Sigmoid colon (tissue), 7 donors: ENCODE data around the gene PYDC1. TPM values are rescaled to one million over a fixed set of nuclear protein-coding genes. Genes with fewer than 3 reads are reported as not detected.

Experiments used
- DNase-seq: peaks from one replicate; pipeline ENCODE4 v3.0.0-alpha.2; 2019
- H3K27ac ChIP-seq, 4 donors: fragments of 200-600 bp; sonication (generic); one replicate each; pipeline ENCODE4 v1.5.1; 2016 to 2019; ENCODE audit warnings: mild to moderate bottlenecking in 1 of 4
- H3K27me3 ChIP-seq, 3 donors: fragments of 200-600 bp; sonication (generic); one replicate each; pipeline ENCODE4 v1.5.1; 2019; ENCODE audit warnings: mild to moderate bottlenecking in 1 of 3
- H3K36me3 ChIP-seq, 4 donors: fragments of 200-600 bp; sonication (generic); one replicate each; pipeline ENCODE4 v1.5.1; 2016 to 2019
- H3K4me1 ChIP-seq, 4 donors: fragments of 200-600 bp; sonication (generic); one replicate each; pipeline ENCODE4 v1.5.1; 2017 to 2019
- H3K4me3 ChIP-seq, 4 donors: fragments of 200-600 bp; sonication (generic); one replicate each; pipeline ENCODE4 v1.5.1; 2017 to 2019; ENCODE audit warnings: mild to moderate bottlenecking in 2 of 4, moderate library complexity in 1 of 4
- H3K9me3 ChIP-seq, 4 donors: fragments of 200-600 bp in 3 of 4; sonication (generic) in 3 of 4; one replicate each; pipeline versions ENCODE4 v1.5.1 to v1.6.1; 2013 to 2019
- EP300 ChIP-seq, 4 donors: sonication (generic); formaldehyde crosslinking; IDR thresholded peaks; one replicate each; pipeline ENCODE4 v1.6.1; 2017; ENCODE audit warnings: antibody characterized with exemption in 4 of 4
- POLR2A ChIP-seq, 2 donors: fragments of 450-650 bp; IDR thresholded peaks; one replicate each; pipeline ENCODE4 v1.6.1; 2016; ENCODE audit warnings: antibody characterized with exemption in 2 of 2, mild to moderate bottlenecking in 2 of 2, moderate library complexity in 2 of 2
- POLR2AphosphoS5 ChIP-seq, 4 donors: sonication (generic); formaldehyde crosslinking; IDR thresholded peaks; one replicate each; pipeline ENCODE4 v1.6.1; 2017; ENCODE audit warnings: antibody characterized with exemption in 4 of 4
- WGBS, 2 donors: extraction: QIAGEN DNeasy Blood & Tissue Kit; methylation state at CpG; one replicate each; pipeline ENCODE4 v1.1.7; 2013; 5-methylcytosine and 5-hydroxymethylcytosine counted together
- intact Hi-C: fragments of 100-400 bp; cut with DNase I; formaldehyde crosslinking; loops from one replicate; pipeline ENCODE4 v1.15.1; 2023
- polyA plus RNA-seq, 3 donors: library from polyadenylated mRNA; stranded (reverse); fragments of 200-250 nt; gene quantifications; one replicate each; pipeline ENCODE4 v1.2.3, GENCODE V29; 2013
- total RNA-seq, 4 donors: library from RNA; depleted of rRNA; stranded (reverse); fragments of >200 nt; gene quantifications; one replicate each; pipeline ENCODE4 v1.1.0, GENCODE V29; 2016
- TF ChIP-seq, protein P1 (sequence below), 4 experiments: fragments of 450-650 bp in 3 of 4; fragments of 200-600 bp in 1 of 4; IDR thresholded peaks; one replicate each; pipeline ENCODE4 v1.5.1; 2016 to 2019; ENCODE audit warnings: antibody characterized with exemption in 4 of 4, mild to moderate bottlenecking in 3 of 4, moderate library complexity in 2 of 4
- donor health status: healthy with polysubstance abuse.
- donor health status: Bipolar disorder and iron deficiency.
- donor health status: healthy.

PYDC1 gene
- total and polyA plus RNA-seq, 7 donors, result 0.16 TPM; not detected in 6

DNA sequence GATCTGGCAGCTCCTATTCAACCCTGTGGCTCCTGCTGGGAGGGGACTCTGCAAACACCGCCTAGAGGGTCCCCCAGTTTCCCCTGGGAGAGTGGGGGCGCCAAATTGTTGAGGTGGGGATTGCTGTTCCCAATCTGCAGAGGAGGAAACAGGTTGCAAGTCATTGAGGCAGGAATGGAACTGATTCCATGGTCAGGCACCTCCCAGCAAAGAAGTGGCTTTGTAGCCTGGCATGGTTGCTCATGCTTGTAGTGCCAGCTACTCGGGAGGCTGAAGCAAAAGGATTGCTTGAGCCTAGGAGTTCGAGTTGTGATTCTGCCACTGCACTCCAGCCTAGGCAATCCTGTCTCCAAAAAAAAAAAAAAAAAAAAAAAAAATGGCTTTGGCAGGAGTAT, 198 bp upstream of the PYDC1 start:
- Histone ChIP-seq H3K36me3 (no peaks in the 10 kb centered on the region), H3K27ac (no peak overlapping the region), H3K4me3 (peak overlapping the region in 1 of 4 donors; percentile 14), H3K27me3 (peaks cover 31 to 72% (median 56%) of the 10 kb centered on the region in 3 donors), H3K4me1 (peaks cover 0 to 29% (median 27%) of the 10 kb centered on the region in 4 donors), H3K9me3 (no peaks in the 10 kb centered on the region)
- no peak for DNase-seq
- TF ChIP-seq POLR2A (IDR thresholded peaks at IDR 0.05), result no peak
- TF ChIP-seq POLR2AphosphoS5 (IDR thresholded peaks at IDR 0.05), result no peak
- TF ChIP-seq, protein P1, sequence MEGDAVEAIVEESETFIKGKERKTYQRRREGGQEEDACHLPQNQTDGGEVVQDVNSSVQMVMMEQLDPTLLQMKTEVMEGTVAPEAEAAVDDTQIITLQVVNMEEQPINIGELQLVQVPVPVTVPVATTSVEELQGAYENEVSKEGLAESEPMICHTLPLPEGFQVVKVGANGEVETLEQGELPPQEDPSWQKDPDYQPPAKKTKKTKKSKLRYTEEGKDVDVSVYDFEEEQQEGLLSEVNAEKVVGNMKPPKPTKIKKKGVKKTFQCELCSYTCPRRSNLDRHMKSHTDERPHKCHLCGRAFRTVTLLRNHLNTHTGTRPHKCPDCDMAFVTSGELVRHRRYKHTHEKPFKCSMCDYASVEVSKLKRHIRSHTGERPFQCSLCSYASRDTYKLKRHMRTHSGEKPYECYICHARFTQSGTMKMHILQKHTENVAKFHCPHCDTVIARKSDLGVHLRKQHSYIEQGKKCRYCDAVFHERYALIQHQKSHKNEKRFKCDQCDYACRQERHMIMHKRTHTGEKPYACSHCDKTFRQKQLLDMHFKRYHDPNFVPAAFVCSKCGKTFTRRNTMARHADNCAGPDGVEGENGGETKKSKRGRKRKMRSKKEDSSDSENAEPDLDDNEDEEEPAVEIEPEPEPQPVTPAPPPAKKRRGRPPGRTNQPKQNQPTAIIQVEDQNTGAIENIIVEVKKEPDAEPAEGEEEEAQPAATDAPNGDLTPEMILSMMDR (IDR thresholded peaks at IDR 0.05), result no peak
- no peak for TF ChIP-seq EP300 (IDR thresholded peaks at IDR 0.05)
- WGBS, 2 donors, result 18 to 36% methylated on average over 4 of the region's 4 CpGs
- intact Hi-C loops, result no loop called here

DNA sequence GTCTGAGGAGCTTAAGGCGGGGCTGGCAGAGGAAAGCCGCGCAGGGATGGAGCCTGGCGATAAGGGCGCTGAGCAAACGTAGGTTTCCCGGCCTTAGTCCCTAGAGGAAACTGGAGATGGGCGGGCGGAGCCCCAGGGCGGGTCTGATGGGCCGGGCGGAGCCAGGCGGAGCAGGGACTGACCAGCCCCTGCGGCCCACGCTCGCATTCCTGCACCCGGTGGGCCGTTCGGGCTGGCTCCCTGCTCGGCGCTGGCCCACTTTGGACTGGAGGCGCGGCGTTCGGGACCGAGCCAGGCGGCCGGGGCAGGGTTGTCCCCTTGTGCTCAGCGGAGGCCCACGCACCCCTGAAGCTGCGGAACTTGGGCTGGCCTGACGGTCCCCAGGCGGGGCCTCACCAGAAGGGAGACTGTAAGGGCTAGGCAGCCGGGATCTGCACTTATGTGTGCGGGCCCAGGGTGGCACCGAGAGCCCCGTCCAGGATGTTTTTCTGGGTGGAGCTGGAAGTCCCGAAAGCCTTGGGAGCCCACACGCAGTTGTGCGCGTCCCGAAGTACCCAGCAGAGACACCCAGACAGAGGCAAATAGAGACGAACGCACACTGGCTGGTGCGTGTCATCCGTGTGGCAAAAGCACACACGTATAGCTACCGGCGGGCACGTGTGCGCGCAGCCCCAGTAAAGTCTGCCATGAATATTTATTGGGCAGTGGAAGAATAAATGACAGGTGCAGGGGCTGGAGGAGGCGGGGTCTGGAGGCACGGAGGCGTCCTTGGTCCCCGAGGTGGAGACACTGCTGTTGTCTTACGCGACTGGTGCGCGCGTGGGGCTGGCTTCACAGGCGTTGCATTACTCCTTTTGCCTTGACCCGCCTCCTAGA, 1.4 kb downstream of the PYDC1 start:
- peak overlapping the region in 3 of 4 donors; percentile 31 to 49 (median 47) for H3K4me3 ChIP-seq
- DNase-seq, result no peak
- no peaks in the 10 kb centered on the region for H3K36me3 ChIP-seq
- peaks cover 31 to 66% (median 56%) of the 10 kb centered on the region in 3 donors for H3K27me3 ChIP-seq
- H3K4me1 ChIP-seq, result peaks cover 0 to 29% (median 27%) of the 10 kb centered on the region in 4 donors
- H3K27ac ChIP-seq, result no peak overlapping the region
- no peaks in the 10 kb centered on the region for H3K9me3 ChIP-seq
- no peak for TF ChIP-seq POLR2AphosphoS5 (IDR thresholded peaks at IDR 0.05)
- TF ChIP-seq, protein P1 (IDR thresholded peaks at IDR 0.05), result no peak
- no peak for TF ChIP-seq EP300 (IDR thresholded peaks at IDR 0.05)
- TF ChIP-seq POLR2A (IDR thresholded peaks at IDR 0.05), result no peak
- 1% methylated on average over 63 of the region's 63 CpGs for WGBS, 2 donors
- intact Hi-C loops, result no loop called here

DNA sequence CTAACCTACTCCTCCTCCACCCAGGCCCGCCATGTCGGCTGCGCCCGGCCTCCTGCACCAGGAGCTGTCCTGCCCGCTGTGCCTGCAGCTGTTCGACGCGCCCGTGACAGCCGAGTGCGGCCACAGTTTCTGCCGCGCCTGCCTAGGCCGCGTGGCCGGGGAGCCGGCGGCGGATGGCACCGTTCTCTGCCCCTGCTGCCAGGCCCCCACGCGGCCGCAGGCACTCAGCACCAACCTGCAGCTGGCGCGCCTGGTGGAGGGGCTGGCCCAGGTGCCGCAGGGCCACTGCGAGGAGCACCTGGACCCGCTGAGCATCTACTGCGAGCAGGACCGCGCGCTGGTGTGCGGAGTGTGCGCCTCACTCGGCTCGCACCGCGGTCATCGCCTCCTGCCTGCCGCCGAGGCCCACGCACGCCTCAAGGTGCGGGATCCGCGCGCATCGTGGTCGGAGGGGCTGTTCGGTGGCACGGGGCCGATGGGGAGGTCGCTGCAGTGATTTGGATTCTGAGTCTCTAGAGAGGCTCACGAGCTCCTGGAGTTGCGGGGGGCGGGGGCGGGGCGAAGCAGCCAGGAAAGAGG, 2.1 kb downstream of the PYDC1 start:
- Histone ChIP-seq H3K36me3 (no peaks in the 10 kb centered on the region), H3K4me1 (peaks cover 0 to 29% (median 27%) of the 10 kb centered on the region in 4 donors), H3K9me3 (no peaks in the 10 kb centered on the region), H3K4me3 (peak overlapping the region in 3 of 4 donors; percentile 31 to 49 (median 47)), H3K27ac (no peak overlapping the region), H3K27me3 (peaks cover 31 to 61% (median 52%) of the 10 kb centered on the region in 3 donors)
- no peak for DNase-seq
- WGBS, 2 donors, result 6 to 8% methylated on average over 58 of the region's 58 CpGs
- TF ChIP-seq, protein P1 (IDR thresholded peaks at IDR 0.05), result no peak
- TF ChIP-seq POLR2A (IDR thresholded peaks at IDR 0.05) (no peak), POLR2AphosphoS5 (IDR thresholded peaks at IDR 0.05) (no peak), EP300 (IDR thresholded peaks at IDR 0.05) (no peak)
- intact Hi-C loops, result no loop called here

DNA sequence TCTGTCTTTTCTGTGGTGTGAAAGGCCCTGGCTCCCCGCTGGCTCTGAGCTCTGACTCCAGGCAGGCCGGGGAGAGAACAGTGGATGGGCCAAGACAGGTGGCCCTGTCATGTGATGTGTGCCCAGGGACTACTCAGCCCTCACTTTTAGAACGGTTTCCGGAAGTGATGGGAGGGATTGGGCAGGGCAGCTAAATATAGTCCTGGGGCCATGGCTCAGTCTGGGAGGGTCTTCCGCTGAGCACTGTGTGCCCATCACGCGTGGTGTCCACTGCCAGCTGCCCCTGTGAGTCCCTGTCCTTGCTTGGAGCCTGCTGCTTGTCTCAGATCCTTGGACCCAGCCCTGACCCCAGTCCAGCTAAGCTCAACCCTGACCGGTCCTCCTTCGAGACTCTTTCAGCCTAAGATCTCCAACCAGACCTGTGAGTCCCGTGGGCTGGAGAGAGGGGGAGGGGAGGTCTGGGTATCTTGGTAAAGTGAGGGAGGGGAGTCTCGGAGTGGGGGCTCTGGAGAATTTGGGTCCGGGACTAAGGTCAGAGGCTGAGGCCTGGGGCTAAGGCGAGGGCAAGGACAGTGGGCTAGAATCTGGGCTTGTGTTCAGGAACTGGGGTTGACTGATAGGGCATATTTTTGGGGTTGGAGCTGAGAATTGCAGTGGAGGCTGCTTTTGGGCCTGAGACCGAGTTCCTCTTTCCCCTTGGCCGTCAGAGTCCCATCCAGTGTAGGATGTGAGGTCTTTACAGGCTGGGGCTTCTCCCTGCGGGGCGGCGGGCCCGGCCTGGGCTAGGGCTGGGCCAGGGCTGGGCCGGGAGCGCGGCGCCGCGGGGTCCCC, 2.8 kb downstream of the PYDC1 start, which contains the start of gene TRIM72:
Gene TRIM72, plus strand, starts transcription at position 243 of the 831 bp plus-strand sequence. CDS start 620 bp downstream, outside the sequence.
- WGBS, 2 donors, result 66 to 73% methylated on average over 25 of the region's 25 CpGs
- no peak for TF ChIP-seq POLR2A (IDR thresholded peaks at IDR 0.05)
- TF ChIP-seq EP300 (IDR thresholded peaks at IDR 0.05), result no peak
- no peak for TF ChIP-seq POLR2AphosphoS5 (IDR thresholded peaks at IDR 0.05)
- TF ChIP-seq, protein P1 (IDR thresholded peaks at IDR 0.05), result no peak

More for the DNA sequence above, 2.8 kb downstream of the PYDC1 start, which contains the start of gene TRIM72:
- Histone ChIP-seq H3K27me3 (peaks cover 31 to 54% (median 46%) of the 10 kb centered on the region in 3 donors), H3K9me3 (no peaks in the 10 kb centered on the region), H3K36me3 (no peaks in the 10 kb centered on the region), H3K4me3 (peak within 1 kb of the TSS in 3 of 4 donors; percentile 31 to 49 (median 47)), H3K4me1 (peaks cover 0 to 29% (median 27%) of the 10 kb centered on the region in 4 donors), H3K27ac (no peak within 1 kb of the TSS)
- intact Hi-C loops, result no loop called here
- DNase-seq, result no peak
